ENCODE data around the gene SCGN.

SCGN gene

GRCh38 chr6:25640891-25641290 lies 11.1 kb upstream of the SCGN start:
- no peak for DNase-seq (ENCODE audit: low read depth)

GRCh38 chr6:25641377-25641776 lies 10.6 kb upstream of the SCGN start:
- no peak for DNase-seq (ENCODE audit: low read depth)

DNA sequence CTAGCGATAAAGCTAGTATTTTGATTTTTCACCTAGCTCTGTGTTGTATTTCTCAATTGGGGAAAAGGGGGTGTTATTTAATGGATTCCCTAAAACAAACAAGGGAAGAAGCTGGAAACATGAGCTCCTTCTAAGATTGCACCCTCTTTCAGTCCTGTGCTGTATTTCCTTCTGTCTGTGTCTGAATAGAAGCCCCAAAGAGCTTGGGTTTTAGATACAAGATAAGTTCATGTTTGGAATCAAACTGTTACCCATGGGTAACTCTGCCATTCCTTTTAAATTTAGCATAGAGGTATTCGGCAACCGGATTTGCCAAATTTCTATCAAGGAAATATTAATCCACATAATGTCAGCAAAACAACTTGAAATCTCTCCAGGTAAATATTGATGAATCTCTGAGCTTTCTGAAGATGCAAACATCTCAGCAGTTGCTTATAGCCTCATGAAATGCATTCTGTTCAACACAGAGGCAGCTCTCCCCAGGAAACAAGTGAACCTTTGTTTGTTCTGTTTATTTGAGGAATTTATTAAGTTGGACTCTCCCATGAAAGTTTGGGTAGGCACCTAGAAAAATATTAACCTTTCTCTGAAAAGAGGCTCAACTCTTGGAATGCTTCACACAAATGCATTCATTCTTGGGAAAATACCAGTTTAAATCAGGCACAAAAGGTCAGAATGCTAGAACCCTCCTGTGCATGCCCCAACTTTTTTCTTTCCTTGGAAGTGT lies 9.9 kb upstream of the SCGN start:
- DNase-seq (ENCODE audit: low read depth), result no peak

DNA sequence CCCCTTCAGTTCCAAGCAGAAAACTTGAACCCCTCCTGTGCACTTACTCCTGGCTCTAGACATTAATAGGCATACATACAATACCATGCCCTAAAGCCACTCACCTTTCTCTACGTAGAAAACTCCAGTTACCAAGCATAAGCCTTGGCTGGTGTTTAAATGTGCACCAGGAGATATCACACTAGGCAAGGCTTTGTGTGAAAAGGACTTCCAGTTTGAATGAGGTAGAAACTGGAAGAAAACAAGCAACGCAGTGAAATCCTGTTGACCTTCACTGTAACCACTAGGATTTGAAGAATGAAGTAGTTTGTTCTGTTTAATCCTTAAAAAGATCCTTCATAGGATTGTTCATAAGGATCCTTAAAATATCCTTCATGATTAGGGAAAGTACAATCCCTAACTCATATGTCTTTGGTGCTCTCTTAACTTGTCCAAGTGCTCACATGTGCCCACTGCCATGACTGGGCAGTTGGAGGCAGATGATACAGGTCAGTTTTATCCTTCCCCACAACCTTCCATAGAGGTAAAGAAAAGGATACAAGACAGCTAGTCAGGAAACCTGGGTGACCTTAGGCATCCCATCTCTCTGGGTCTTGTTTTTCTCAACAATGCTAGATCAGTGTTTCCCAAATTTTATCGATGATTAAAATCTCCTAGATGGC lies 9.2 kb upstream of the SCGN start:
- DNase-seq (ENCODE audit: low read depth), result no peak

DNA sequence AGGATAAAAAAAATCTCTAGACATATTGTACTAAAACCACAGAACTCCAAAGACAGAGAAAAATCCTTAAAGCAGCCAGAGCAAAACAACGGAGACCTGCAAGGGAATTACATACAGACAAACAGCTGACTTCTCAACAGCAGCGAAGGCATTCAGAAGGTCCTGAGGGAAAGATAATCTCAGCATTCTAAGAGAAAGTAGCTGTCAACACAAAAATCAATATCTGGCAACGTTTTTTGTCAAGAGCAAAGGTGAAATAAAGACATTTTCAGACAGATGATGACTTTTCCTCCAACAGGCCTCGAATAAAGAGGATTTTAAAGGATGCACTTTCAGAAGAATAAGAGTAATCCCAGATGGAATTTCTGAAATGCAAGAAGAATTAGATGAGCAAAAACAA lies 6.1 kb upstream of the SCGN start:
- no peak for DNase-seq (ENCODE audit: low read depth)

DNA sequence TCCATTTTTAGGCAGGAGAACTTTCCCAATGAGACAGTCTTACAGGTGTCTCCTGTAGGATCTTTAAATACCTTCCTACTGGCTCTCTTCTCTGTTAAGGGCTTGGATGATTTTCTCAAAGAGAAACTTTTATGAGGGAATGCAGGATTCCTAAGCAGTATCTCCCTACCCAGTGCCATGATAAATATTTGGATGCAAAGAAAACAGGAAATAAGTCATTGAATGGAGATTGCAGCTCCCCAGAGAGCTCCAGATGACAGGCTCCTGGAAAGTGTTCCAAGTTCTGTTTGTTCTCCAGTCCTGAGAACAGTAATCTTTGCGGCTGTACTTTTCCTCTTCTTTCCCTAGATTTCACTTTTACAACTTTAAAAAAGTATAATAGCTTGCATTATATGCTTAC lies 2.4 kb upstream of the SCGN start:
- no peak for DNase-seq (ENCODE audit: low read depth)

DNA sequence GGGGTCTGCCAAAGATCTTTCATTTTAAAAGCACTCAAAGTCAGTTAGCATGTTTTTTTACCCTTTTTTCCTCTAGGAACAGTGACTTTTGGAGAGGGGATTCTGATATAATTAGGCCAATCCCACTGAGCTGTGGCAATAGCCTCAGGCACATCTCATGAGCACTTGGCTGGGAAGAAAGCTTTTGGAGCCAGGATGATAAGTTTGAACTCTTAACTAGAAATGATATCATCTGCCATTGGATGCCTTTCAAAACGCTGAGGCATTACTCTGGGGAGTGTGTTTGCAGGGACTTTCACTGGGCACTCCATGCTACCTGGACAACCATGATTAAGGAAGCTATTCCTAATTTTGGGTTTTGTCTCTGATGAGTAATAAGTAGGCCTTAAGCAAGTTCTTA lies 3.7 kb downstream of the SCGN start:
- DNase-seq (ENCODE audit: low read depth), result no peak

DNA sequence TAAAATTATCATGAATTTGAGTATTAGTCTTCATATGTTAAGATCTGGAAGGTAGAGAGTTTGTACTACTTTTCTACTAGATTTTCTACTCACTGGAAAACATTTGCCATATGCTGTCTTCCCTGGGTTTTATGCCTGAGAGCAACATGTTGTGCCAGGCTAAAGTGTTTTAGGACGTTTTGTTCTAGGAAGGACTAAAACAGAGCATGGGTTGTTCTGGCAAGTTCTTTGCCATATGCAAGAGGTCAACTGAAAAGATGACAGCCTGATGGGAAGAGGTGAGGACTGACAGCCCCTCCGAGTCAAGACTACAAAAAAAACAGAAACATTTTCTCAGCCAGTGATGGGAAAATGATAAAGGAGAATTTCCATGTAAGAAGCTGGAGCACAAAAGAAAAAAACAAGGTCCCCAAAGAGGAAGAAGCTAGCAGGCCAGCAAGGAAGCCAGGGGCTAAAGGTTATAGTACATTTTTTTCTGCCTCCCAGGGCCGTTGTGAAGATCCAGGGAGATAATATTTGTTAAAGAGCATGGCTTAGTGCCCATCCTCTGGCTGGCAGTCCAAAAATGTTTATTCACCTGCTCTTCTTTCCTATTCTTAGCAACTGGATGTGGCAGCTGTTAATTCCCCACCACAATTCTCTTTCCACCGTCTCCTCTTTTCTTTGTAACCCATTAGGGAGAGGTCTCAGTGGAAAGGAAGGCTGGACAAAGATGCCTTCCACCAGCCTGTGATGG lies 7.8 kb downstream of the SCGN start:
- DNase-seq (ENCODE audit: low read depth), result no peak

DNA sequence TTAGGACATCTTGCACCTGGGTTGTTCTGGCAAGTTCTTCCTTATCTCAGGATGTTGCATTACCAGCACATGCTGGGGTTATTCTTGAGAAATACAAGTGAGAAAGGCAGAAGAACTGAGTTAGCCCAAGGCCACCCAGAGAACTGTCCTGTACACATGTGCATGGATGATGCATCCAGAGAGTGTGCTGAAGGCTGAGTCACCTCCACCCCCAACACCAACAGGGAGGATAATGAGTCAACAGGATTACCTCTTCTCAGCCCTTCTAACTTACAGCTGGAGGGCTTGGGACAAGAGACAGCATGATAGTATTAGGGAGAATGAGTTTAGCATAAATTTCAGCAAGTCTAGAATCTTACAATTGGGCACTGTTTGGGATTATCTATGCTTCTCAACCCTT lies 8.5 kb downstream of the SCGN start:
- no peak for DNase-seq (ENCODE audit: low read depth)

- no peak for DNase-seq (ENCODE audit: low read depth)
These were observed 9.2 kb downstream of the SCGN start for GRCh38 chr6:25661129-25661779.

DNA sequence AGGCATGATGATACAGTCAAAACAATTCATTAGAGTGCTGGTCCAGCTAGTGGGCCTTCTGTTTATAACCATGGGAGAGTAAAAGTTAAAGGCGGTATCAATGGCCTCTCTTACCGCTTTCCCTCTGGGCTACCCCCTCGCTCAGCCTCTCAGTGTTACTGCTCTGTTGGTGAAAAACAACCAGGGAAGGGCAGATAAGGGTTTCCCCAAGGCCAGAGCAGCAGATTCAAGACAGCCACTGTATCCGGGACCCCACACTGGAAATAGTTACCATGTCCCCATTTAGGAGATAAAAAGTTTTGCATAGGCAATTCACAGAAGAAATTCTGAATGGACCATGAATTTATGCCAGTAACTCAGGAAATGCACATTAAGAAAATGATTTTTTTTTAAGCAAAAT lies 13.4 kb downstream of the SCGN start:
- DNase-seq (ENCODE audit: low read depth), result no peak

DNA sequence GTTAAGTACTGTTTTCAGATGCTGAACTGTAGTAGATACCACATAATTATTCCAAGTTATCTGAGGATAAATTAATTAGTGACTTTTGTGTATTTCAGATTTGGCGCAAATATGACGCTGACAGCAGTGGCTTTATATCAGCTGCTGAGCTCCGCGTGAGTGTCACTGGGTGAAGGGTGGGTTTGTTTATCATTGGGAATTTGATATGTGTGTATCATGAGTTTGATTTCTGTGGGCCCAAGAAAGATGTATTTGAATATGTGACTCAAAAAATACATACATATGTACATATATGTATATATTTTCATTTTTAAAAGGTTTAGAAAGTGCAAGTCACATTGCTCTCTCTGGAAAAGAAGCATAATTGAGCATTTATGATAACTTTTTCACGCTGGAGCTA lies 17.4 kb downstream of the SCGN start:
- DNase-seq (ENCODE audit: low read depth), result no peak

- DNase-seq (ENCODE audit: low read depth), result no peak
These were observed 18.2 kb downstream of the SCGN start for GRCh38 chr6:25670208-25670607.

- DNase-seq (ENCODE audit: low read depth), result no peak
These were observed 18.9 kb downstream of the SCGN start for GRCh38 chr6:25670793-25671513.

DNA sequence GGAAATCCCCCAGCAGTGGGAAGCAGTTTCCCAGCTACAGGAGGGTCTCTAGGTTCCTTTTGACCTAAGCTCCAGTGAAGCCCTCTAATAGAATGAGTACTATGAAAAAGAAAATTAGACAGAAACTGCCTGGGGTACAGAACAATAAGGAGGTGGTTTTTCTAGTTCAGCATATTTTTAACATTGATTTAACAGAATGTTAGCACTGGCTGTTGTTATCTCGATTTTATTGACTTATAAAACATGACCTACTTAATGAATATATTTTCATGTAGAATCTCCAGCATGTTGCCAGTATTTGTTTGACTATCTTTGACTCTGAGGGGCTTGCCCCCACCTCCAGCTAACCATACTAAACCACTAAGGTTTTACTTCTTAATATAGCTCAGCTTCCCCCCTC lies 19.6 kb downstream of the SCGN start:
- no peak for DNase-seq (ENCODE audit: low read depth)

- DNase-seq (ENCODE audit: low read depth), result no peak
These were observed 23.2 kb downstream of the SCGN start for GRCh38 chr6:25675167-25675566.

GRCh38 chr6:25676775-25677174 lies 24.8 kb downstream of the SCGN start:
- no peak for DNase-seq (ENCODE audit: low read depth)

DNA sequence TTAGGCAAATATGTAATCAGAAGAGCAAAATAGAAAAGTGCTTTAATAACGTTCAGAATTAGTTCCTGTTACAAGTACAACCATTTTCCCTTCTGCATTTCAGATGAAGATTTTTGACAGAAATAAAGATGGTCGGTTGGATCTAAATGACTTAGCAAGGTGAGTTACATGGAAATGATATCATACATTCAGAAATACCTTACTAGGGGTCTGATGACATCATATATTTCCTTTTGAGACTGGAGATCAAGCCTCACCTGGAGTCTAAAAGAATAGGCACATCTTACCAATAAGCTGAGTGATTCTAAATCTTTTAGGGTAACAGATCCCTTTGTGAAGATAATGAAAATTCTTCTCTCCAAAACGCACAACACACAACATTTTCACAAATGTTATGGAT lies 29.8 kb downstream of the SCGN start:
- DNase-seq (ENCODE audit: low read depth), result no peak

GRCh38 chr6:25682324-25682723 lies 30.3 kb downstream of the SCGN start:
- no peak for DNase-seq (ENCODE audit: low read depth)

- DNase-seq (ENCODE audit: low read depth), result no peak
These were observed 32.5 kb downstream of the SCGN start for GRCh38 chr6:25684565-25684964.

GRCh38 chr6:25685251-25685650 lies 33.2 kb downstream of the SCGN start:
- DNase-seq (ENCODE audit: low read depth), result no peak

DNA sequence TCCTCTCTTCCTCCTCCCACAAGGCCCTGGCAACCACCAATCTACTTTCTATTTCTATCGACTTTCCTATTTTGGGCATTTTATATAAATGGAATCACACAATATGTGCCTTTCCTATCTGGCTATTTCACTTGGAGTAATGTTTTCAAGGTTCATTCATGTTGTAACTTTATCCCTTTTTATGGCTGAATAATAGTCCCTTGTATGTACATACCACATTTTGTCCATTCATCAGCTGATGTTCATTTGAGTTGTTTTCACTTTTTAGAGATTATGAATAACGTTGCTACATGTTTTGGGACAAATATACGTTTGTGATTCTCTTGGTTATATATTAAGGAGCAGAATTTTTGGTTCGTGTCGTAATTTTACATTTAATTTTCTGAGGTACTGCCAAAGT lies 33.9 kb downstream of the SCGN start:
- no peak for DNase-seq (ENCODE audit: low read depth)
